NCI-H1417 (cell line): ENCODE data around the gene TMEM236.
"Not testable (repeated sequence)": the region's sequence is repeated elsewhere in the genome, so short reads cannot be mapped to it uniquely, and the experiment has no call there.

ENCODE experiments used
- DNase-seq, 3 experiments: peaks; one replicate each; lab custom pipeline; 2025; lab: John Stamatoyannopoulos, UW

The TMEM236 gene, protein sequence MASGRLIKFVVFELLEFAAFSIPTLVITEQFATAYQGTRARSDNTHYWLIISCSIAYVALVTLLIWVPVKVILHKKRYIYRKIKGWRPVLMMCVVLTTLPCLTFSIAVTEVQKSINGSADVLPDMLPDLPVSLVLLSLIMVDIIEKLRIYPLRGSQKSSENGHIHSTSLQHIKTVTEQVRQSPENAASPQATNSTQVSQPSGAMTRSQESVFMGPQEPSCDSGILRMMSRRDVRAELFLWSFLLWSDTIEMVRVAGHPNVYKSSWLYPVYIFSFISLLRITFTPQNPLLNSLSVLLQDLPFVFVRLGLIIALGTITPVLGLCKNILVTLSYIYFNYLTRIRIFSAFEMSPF

GRCh38 chr10:17751781-17752445, at the start of gene TMEM236:
TMEM236 (plus strand) TSS chr10:17752201; CDS start chr10:17752296, 95 bp downstream.
- no peak for DNase-seq

GRCh38 chr10:17703706-17704105, 48.3 kb upstream of the TMEM236 start:
- no peak for DNase-seq

DNA sequence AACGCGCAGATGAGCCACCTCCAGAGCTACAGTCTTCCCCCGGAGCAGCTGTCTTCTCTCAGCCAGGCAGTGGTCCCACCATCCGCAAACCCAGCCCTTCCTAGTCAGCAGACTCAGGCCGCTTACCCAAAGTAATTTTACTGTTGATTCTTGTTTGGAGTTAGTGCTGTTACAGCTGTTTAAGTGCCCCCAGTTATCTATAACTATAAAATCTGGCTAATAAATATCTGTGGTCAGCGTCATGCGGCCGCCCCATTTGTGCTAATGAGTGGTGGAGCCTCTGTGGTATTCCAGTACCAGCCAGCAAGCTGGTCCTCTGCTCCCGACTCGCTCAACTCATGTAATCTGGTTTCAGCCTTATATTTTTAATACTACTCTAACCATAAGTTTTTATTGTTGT, 43.2 kb upstream of the TMEM236 start:
- no peak for DNase-seq

- no peak for DNase-seq
These were observed 42.5 kb upstream of the TMEM236 start for GRCh38 chr10:17709492-17709891.

DNA sequence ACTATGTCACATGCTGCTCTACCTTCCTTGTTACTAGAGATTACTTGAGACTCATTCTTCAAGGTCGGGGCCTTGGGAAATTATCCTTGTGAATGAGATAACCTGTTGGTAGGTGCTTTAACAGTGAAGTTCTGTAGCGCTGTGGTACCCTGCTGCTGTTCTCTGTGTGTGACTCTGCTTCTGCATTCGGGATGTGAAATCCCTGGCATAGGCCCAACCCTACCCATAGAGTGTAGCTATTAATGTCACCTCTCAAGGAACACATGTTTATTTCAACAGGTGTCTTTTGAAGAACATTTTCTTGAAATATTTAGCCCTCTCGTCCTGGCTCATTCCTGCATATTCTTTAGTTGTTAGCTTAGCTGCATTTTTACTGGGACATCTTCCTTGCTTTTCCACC, 41.8 kb upstream of the TMEM236 start:
- no peak for DNase-seq

GRCh38 chr10:17712053-17712452, 39.9 kb upstream of the TMEM236 start:
- no peak for DNase-seq

- peak in 1 of 3 experiments; percentile 32 for DNase-seq
These were observed 39.1 kb upstream of the TMEM236 start for GRCh38 chr10:17712717-17713471.

DNA sequence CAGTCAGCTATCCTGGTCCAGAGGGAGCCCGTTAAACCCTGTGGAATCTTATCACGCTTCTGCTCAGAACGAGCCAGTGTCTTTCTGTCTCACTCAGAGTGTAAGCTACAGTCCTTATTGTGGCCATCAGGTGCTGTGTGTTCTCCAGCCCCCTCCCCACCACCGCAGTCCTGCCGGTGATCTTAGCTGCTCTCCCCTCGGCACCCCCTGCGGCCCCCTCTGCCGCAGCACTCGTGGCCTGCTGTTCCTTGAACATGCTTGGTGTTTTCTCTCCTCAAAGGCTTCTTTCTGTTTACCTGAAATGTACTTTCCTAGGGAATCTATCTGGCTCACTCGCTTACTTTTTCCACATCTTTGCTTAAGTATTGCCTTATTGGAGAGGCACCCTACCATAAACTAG, 38.2 kb upstream of the TMEM236 start:
- DNase-seq, result no peak

- DNase-seq, result no peak
These were observed 35.8 kb upstream of the TMEM236 start for GRCh38 chr10:17716161-17716560.

GRCh38 chr10:17722317-17723014, 29.5 kb upstream of the TMEM236 start:
- DNase-seq, result not testable (repeated sequence)

DNA sequence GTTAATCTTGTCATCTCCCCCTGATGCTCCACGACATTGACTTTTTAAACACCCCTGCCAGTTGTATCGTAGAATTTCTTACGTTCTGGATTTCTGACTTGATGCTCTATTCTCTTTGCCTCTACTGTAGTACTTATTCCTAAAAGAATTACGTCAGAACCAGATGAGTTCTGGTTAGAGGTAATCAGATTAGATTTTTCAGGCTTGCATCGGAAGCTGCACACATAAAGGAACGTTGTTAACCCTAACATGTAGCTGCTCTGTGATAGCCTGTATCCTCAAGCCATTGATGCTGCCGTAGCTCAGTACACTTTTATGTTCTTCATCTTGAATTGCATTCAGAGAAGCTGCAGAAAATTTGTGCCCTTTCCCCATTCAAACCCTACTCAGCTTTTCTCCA, 26.3 kb upstream of the TMEM236 start:
- DNase-seq, result no peak

DNA sequence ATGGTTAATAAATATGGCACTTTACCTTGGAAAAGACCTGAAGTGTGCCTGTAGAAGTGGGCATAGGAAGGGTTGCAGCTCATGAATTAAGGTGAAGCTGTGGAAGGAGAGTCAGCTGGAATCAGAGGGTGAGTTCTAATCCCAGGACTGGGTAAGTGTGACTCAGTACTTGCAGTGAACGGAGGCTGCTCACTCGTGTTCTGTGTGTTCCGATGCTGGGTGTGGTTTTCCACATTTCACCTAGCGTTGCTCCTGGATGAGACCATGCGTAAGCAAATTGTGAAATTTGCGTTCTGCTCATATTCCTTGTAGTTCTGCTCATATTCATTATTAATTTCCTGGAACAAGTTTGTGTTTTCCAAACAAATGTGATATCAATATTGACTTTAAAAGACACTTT, 22.4 kb upstream of the TMEM236 start:
- DNase-seq, result no peak

DNA sequence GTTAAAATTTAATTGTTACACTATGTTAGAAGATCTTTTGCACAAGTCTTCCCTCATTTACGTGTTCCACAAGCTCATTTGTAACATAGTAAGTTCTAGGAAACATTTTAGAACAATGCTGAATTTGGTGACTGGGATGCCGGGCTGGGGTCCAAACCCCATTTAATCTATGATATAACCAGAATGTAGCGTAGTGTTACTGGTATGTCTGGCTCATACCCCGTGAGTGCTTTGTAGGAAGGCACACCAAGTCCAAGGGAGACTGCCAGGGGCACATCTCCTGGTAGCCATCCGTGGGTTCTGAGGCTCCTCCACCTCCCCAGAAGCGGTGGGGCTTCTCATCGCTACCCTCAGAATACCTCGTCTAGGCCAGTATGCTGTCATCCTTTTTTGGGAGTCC, 21.3 kb upstream of the TMEM236 start:
- DNase-seq, result no peak

GRCh38 chr10:17731331-17732020, 20.5 kb upstream of the TMEM236 start:
- DNase-seq, result no peak

DNA sequence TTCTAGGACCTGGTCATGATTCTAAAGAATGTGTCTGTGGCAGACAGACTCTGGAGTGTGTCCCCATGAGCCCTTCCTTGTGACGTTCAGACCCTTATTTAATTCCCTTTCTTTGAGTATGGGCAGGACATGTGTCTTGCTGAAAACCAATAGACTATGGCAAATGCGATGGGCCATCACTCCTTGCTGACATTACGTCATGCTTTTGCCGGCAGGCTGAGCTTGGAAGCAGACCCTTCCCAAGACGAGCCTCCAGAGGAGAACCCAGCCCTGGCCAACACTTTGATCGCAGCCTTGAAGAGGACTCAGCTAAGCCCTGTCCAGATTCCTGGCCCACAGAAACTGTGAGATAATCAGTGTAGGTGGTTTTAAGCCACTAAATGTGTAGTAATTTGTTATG, 18.4 kb upstream of the TMEM236 start:
- DNase-seq, result no peak

DNA sequence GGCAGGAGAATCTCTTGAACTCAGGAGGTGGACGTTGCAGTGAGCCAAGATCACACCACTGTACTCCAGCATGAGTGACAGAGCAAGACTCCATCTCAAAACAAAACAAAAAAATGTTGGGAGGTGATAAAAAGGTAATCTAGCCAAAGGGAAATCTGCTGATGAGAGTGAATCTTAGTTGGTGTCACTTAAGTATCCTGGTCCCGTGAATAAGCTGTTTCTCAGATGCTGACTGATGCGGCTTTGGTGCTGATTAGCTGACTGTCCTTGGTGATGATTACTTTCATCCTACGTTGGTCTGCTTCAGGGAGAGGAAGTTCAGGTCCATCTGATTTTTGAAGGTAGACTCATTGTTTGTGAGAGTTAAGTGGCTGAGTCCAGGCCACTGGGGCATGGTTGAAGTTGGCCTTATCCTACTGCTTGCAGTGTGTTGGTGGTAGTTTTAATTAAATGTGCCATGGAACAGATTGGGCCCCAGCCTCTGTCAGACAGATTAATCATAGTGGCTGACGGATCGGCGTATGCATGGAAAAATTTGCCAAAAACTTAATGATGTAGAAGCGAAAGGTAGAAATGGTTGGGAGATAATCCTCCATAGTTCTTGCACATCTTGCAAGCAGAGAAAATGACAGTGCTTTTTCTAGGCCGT, 17.4 kb upstream of the TMEM236 start:
- DNase-seq, result no peak

GRCh38 chr10:17735166-17735941, 16.6 kb upstream of the TMEM236 start:
- no peak for DNase-seq

- DNase-seq, result no peak
These were observed 15.8 kb upstream of the TMEM236 start for GRCh38 chr10:17736223-17736622.

DNA sequence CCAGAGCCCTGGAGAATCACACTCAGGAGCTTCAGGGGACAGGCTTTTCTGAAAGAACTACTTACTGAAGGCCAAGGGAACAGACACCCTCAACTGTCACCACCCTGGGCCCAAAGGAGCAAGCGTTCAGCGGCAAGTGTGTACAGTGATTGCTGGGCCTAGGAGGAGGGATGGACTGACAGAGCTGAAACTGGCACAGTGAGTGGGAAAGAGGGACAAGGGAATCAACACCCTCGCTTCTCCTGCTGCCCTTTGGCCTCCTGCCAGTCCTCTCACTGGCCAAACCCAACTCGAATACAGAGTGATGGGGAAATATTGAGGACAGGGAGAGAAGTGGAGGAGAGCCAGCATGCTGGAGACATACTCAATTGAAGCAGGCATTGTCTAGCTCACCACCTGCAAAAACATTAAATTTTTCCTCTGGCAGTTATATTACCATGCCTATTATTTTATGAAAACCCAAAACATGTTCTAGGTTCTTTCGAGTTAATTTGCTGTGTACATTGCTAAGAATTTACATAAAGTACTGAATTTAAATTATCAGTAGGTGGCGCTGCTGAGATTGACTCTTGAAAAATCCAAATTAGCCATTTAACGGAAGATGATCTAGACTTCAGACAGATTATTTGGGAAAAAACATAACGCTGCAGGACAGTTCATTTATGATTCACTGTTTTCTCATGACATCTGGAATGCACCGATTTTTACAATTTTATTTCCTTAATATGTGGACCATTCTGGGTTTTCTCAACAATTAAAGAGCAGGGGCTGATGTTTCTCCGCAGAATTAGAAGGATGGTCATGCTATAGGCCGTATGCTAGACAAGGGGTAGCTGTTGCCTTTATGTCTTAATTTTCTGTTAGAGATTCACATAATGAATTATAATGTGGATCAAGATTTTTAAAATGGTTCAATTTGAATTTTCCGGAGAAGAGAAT, 14.7 kb upstream of the TMEM236 start:
- DNase-seq, result peak in 2 of 3 experiments; percentile 1 to 30
